ENCODE data around the gene GPATCH8. TPM values are rescaled to one million over a fixed set of nuclear protein-coding genes. Genes with fewer than 3 reads are reported as not detected.
A peak's percentile ranks its signal among the peaks of the same experiment; 100 is the strongest.

The GPATCH8 gene
- total and polyA plus RNA-seq, 2 experiments from 2014 or later, result 34.7 to 38.7 TPM

GRCh38 chr17:44465276-44465675 is 37.9 kb downstream of the GPATCH8 start:
- H3K4me3 ChIP-seq, result no peak overlapping the region
- H3K36me3 ChIP-seq, result peaks cover 8% of the 10 kb centered on the region
- H3K4me1 ChIP-seq (ENCODE audit: low read depth), result peaks cover 6% of the 10 kb centered on the region
- no peaks in the 10 kb centered on the region for H3K27me3 ChIP-seq
- TF ChIP-seq CTCF (IDR thresholded peaks at IDR 0.05; ENCODE audit: low read depth, low read length), result no peak
- H3K9me3 ChIP-seq (ENCODE audit: low read depth), result no peaks in the 10 kb centered on the region
- H3K27ac ChIP-seq, result no peak overlapping the region
- no peak for DNase-seq (ENCODE audit: low read depth in 1 of 2, low spot score in 1 of 2)

- peaks cover 6% of the 10 kb centered on the region for H3K4me1 ChIP-seq (ENCODE audit: low read depth)
- H3K36me3 ChIP-seq, result peaks cover 15% of the 10 kb centered on the region
- peak in 1 of 2 donors; percentile 6 for DNase-seq (ENCODE audit: low read depth in 1 of 2, low spot score in 1 of 2)
- H3K27me3 ChIP-seq, result no peaks in the 10 kb centered on the region
- no peak for TF ChIP-seq CTCF (IDR thresholded peaks at IDR 0.05; ENCODE audit: low read depth, low read length)
- H3K27ac ChIP-seq, result peak overlapping the region; percentile 2
- H3K4me3 ChIP-seq, result no peak overlapping the region
- H3K9me3 ChIP-seq (ENCODE audit: low read depth), result no peaks in the 10 kb centered on the region
Observed at GRCh38 chr17:44464037-44464436, 39.2 kb downstream of the GPATCH8 start.

GRCh38 chr17:44451832-44452231 is 51.4 kb downstream of the GPATCH8 start:
- Histone ChIP-seq H3K27ac (no peak overlapping the region), H3K4me3 (no peak overlapping the region), H3K27me3 (no peaks in the 10 kb centered on the region), H3K36me3 (peaks cover 3% of the 10 kb centered on the region), H3K9me3 (ENCODE audit: low read depth) (no peaks in the 10 kb centered on the region), H3K4me1 (ENCODE audit: low read depth) (no peaks in the 10 kb centered on the region)
- TF ChIP-seq CTCF (IDR thresholded peaks at IDR 0.05; ENCODE audit: low read depth, low read length), result no peak
- DNase-seq (ENCODE audit: low read depth in 1 of 2, low spot score in 1 of 2), result no peak

GRCh38 chr17:44451016-44451627 is 52.1 kb downstream of the GPATCH8 start:
- no peaks in the 10 kb centered on the region for H3K4me1 ChIP-seq (ENCODE audit: low read depth)
- TF ChIP-seq CTCF (IDR thresholded peaks at IDR 0.05; ENCODE audit: low read depth, low read length), result no peak
- peaks cover 3% of the 10 kb centered on the region for H3K36me3 ChIP-seq
- H3K4me3 ChIP-seq, result no peak overlapping the region
- no peaks in the 10 kb centered on the region for H3K9me3 ChIP-seq (ENCODE audit: low read depth)
- no peaks in the 10 kb centered on the region for H3K27me3 ChIP-seq
- no peak for DNase-seq (ENCODE audit: low read depth in 1 of 2, low spot score in 1 of 2)
- H3K27ac ChIP-seq, result no peak overlapping the region

GRCh38 chr17:44448412-44448811 is 54.8 kb downstream of the GPATCH8 start:
- Histone ChIP-seq H3K4me3 (no peak overlapping the region), H3K4me1 (ENCODE audit: low read depth) (no peaks in the 10 kb centered on the region), H3K27ac (no peak overlapping the region), H3K36me3 (no peaks in the 10 kb centered on the region), H3K9me3 (ENCODE audit: low read depth) (no peaks in the 10 kb centered on the region), H3K27me3 (no peaks in the 10 kb centered on the region)
- DNase-seq (ENCODE audit: low read depth in 1 of 2, low spot score in 1 of 2), result no peak
- no peak for TF ChIP-seq CTCF (IDR thresholded peaks at IDR 0.05; ENCODE audit: low read depth, low read length)

All from cardiac muscle cell (in vitro differentiated cells and primary cell).